Measurements from ENCODE around the gene ZNF575.

- TF ChIP-seq CTCF (conservative IDR thresholded peaks at IDR 0.05) (no peak), EZH2 (IDR thresholded peaks at IDR 0.05; ENCODE audit: low read depth) (no peak)
Observed at GRCh38 chr19:43503501-43504425, 29.2 kb upstream of the ZNF575 start.
